Uterus (tissue), 4 donors: ENCODE results near the gene NTRK2. TPM values are rescaled to one million over a fixed set of nuclear protein-coding genes. Genes with fewer than 3 reads are reported as not detected.

Experiments used
- DNase-seq, 2 donors: peaks; one replicate each; pipeline ENCODE4 v3.0.0-alpha.2; 2019 to 2020
- H3K27ac ChIP-seq, 2 donors: fragments of 200-600 bp; sonication (generic); 1 replicate in 1 of 2; 2 replicates in 1 of 2; pipeline ENCODE4 v1.5.1; 2016 to 2018
- H3K27me3 ChIP-seq, 2 donors: fragments of 200-600 bp; sonication (generic); one replicate each; pipeline ENCODE4 v1.5.1; 2018 to 2019; ENCODE audit warnings: control low read depth in 1 of 2
- H3K36me3 ChIP-seq, 2 donors: fragments of 200-600 bp; sonication (generic); one replicate each; pipeline ENCODE4 v1.5.1; 2019; ENCODE audit warnings: control low read depth in 1 of 2
- H3K4me1 ChIP-seq, 2 donors: fragments of 200-600 bp; sonication (generic); one replicate each; pipeline ENCODE4 v1.5.1; 2018 to 2019; ENCODE audit warnings: control low read depth in 1 of 2
- H3K4me3 ChIP-seq, 2 donors: fragments of 200-600 bp; sonication (generic); 1 replicate in 1 of 2; 2 replicates in 1 of 2; pipeline ENCODE4 v1.5.1; 2018 to 2019; ENCODE audit warnings: mild to moderate bottlenecking in 1 of 2
- H3K9me3 ChIP-seq, 2 donors: fragments of 200-600 bp; sonication (generic); one replicate each; pipeline ENCODE4 v1.5.1; 2019; ENCODE audit warnings: control low read depth in 1 of 2
- POLR2A ChIP-seq, 2 donors: fragments of 450-650 bp; IDR thresholded peaks; one replicate each; pipeline ENCODE4 v1.6.1; 2016; ENCODE audit warnings: antibody characterized with exemption in 2 of 2, mild to moderate bottlenecking in 1 of 2, moderate library complexity in 1 of 2
- intact Hi-C: fragments of 100-400 bp; cut with DNase I; formaldehyde crosslinking; loops from one replicate; pipeline ENCODE4 v1.15.1; 2023; ENCODE audit warnings: low total_unique reads
- total RNA-seq, 4 donors: library from RNA; depleted of rRNA in 3 of 4; stranded (reverse); fragments of >200 nt in 3 of 4; gene quantifications; one replicate each; pipeline versions ENCODE4 v1.1.0 to v1.2.4, GENCODE V29; 2014 to 2023
- TF ChIP-seq, protein P1 (sequence below), 4 experiments: fragments of 200-600 bp in 2 of 4; fragments of 450-650 bp in 2 of 4; sonication (generic) in 2 of 4; IDR thresholded peaks; one replicate each; pipeline ENCODE4 v1.5.1; 2016 to 2019; ENCODE audit warnings: antibody characterized with exemption in 4 of 4, mild to moderate bottlenecking in 2 of 4, moderate library complexity in 1 of 4
- donor health status: DM: yes; HTN: yes; CAD: no.

NTRK2 gene
- total RNA-seq, 4 donors from 2014 or later: 6.5 to 23.2 (median 12.5) TPM

- Histone ChIP-seq H3K9me3 (no peaks in the 10 kb centered on the region), H3K27ac (no peak overlapping the region), H3K4me3 (no peak overlapping the region), H3K4me1 (no peaks in the 10 kb centered on the region), H3K27me3 (no peaks in the 10 kb centered on the region), H3K36me3 (no peaks in the 10 kb centered on the region)
- TF ChIP-seq, protein P1, sequence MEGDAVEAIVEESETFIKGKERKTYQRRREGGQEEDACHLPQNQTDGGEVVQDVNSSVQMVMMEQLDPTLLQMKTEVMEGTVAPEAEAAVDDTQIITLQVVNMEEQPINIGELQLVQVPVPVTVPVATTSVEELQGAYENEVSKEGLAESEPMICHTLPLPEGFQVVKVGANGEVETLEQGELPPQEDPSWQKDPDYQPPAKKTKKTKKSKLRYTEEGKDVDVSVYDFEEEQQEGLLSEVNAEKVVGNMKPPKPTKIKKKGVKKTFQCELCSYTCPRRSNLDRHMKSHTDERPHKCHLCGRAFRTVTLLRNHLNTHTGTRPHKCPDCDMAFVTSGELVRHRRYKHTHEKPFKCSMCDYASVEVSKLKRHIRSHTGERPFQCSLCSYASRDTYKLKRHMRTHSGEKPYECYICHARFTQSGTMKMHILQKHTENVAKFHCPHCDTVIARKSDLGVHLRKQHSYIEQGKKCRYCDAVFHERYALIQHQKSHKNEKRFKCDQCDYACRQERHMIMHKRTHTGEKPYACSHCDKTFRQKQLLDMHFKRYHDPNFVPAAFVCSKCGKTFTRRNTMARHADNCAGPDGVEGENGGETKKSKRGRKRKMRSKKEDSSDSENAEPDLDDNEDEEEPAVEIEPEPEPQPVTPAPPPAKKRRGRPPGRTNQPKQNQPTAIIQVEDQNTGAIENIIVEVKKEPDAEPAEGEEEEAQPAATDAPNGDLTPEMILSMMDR (IDR thresholded peaks at IDR 0.05): no peak
- no peak for TF ChIP-seq POLR2A (IDR thresholded peaks at IDR 0.05)
- intact Hi-C loops: no loop called here
- no peak for DNase-seq
Measured at GRCh38 chr9:84778570-84778969, 109.0 kb downstream of the NTRK2 start.

GRCh38 chr9:84779883-84780282 is 110.4 kb downstream of the NTRK2 start:
- Histone ChIP-seq H3K27ac (no peak overlapping the region), H3K9me3 (no peaks in the 10 kb centered on the region), H3K4me1 (no peaks in the 10 kb centered on the region), H3K27me3 (no peaks in the 10 kb centered on the region), H3K4me3 (no peak overlapping the region), H3K36me3 (no peaks in the 10 kb centered on the region)
- TF ChIP-seq, protein P1 (IDR thresholded peaks at IDR 0.05): no peak
- no peak for TF ChIP-seq POLR2A (IDR thresholded peaks at IDR 0.05)
- intact Hi-C loops: no loop called here
- DNase-seq: no peak

- H3K4me3 ChIP-seq: no peak overlapping the region
- no peaks in the 10 kb centered on the region for H3K27me3 ChIP-seq
- intact Hi-C loops: no loop called here
- H3K27ac ChIP-seq: no peak overlapping the region
- DNase-seq: no peak
- H3K4me1 ChIP-seq: no peaks in the 10 kb centered on the region
- TF ChIP-seq, protein P1 (IDR thresholded peaks at IDR 0.05): no peak
- no peak for TF ChIP-seq POLR2A (IDR thresholded peaks at IDR 0.05)
- no peaks in the 10 kb centered on the region for H3K36me3 ChIP-seq
- H3K9me3 ChIP-seq: no peaks in the 10 kb centered on the region
Measured at GRCh38 chr9:84780385-84780784, 110.9 kb downstream of the NTRK2 start.

DNA sequence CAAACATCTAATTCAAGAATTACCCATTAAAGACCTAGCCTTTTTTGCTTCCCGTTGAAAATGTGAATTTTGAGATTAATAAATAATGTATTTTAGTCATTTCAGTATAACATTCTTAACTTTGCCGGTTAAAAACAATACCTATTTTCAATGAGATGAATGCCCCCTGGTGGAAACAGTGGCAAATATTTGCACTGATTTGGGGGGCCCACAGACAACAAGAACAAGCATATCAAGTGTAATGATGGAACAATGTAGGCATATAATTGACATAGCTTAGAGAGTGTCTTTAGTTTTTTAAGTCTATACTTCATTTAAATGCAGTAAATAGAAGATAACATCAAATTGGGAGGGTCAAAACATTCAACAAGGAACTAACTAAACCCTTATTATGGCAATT is 111.9 kb downstream of the NTRK2 start:
- intact Hi-C loops: no loop called here
- Histone ChIP-seq H3K9me3 (no peaks in the 10 kb centered on the region), H3K27ac (no peak overlapping the region), H3K36me3 (no peaks in the 10 kb centered on the region), H3K27me3 (no peaks in the 10 kb centered on the region), H3K4me1 (no peaks in the 10 kb centered on the region), H3K4me3 (no peak overlapping the region)
- TF ChIP-seq, protein P1 (IDR thresholded peaks at IDR 0.05): no peak
- TF ChIP-seq POLR2A (IDR thresholded peaks at IDR 0.05): no peak
- DNase-seq: no peak

GRCh38 chr9:84781931-84782866 is 112.7 kb downstream of the NTRK2 start:
- H3K27ac ChIP-seq: no peak overlapping the region
- no peak overlapping the region for H3K4me3 ChIP-seq
- H3K4me1 ChIP-seq: no peaks in the 10 kb centered on the region
- intact Hi-C loops: no loop called here
- H3K27me3 ChIP-seq: no peaks in the 10 kb centered on the region
- H3K9me3 ChIP-seq: no peaks in the 10 kb centered on the region
- TF ChIP-seq POLR2A (IDR thresholded peaks at IDR 0.05): no peak
- TF ChIP-seq, protein P1 (IDR thresholded peaks at IDR 0.05): no peak
- DNase-seq: no peak
- H3K36me3 ChIP-seq: no peaks in the 10 kb centered on the region
